Epithelial cell of alveolus of lung (primary cell): ENCODE data around the gene CPXM1. TPM values are rescaled to one million over a fixed set of nuclear protein-coding genes. Genes with fewer than 3 reads are reported as not detected.

Source experiments
- total RNA-seq: library from RNA; depleted of rRNA; stranded (reverse); fragments of >200 nt; gene quantifications from 2 replicates; pipeline ENCODE4 v1.2.1, GENCODE V29; 2015

The CPXM1 gene
- total RNA-seq: 3.0 and 11.1 TPM in 2 replicates

GRCh38 chr20:2800521-2801285, at the start of gene CPXM1:
CPXM1 (minus strand) TSS chr20:2800627; CDS start chr20:2800572, 55 bp downstream.

GRCh38 chr20:2840138-2840966, 39.9 kb upstream of the CPXM1 start, which contains the start of the genes PCED1A and VPS16:
PCED1A (minus strand) TSS chr20:2840655; CDS start chr20:2839912, 743 bp downstream.
VPS16 (plus strand) TSS chr20:2840745; CDS start chr20:2840775, 30 bp downstream.

GRCh38 chr20:2816030-2816582, 15.7 kb upstream of the CPXM1 start, which contains the start of gene TMEM239:
TMEM239 (plus strand) TSS chr20:2816364; CDS start chr20:2816555, 191 bp downstream.

GRCh38 chr20:2814587-2815051, 14.2 kb upstream of the CPXM1 start, which contains the start of gene C20orf141:
C20orf141 (plus strand) TSS chr20:2814987; CDS start chr20:2815185, 198 bp downstream.

Other genes starting within 250 kb of the CPXM1 start
- 71.1 and 87.4 TPM in 2 replicates for gene NOP56, start 148.0 kb downstream of the CPXM1 start, total RNA-seq
- gene IDH3B, start 136.4 kb downstream of the CPXM1 start, total RNA-seq: 102 and 146 TPM in 2 replicates
- 3.7 and 7.3 TPM in 2 replicates for gene EBF4, start 107.8 kb downstream of the CPXM1 start, total RNA-seq
- not detected in 2 replicates for gene C20orf141, start 14.4 kb upstream of the CPXM1 start, total RNA-seq
- not detected in 2 replicates for gene TMEM239, start 15.7 kb upstream of the CPXM1 start, total RNA-seq
- 15.9 and 61.2 TPM in 2 replicates for gene PCED1A, start 40.0 kb upstream of the CPXM1 start, total RNA-seq
- gene VPS16, start 40.1 kb upstream of the CPXM1 start, total RNA-seq: 33.1 and 35.2 TPM in 2 replicates
- 32.7 and 36.3 TPM in 2 replicates for gene PTPRA, start 72.9 kb upstream of the CPXM1 start, total RNA-seq
- gene GNRH2, start 243.0 kb upstream of the CPXM1 start, total RNA-seq: not detected in 2 replicates
- gene MRPS26, start 245.4 kb upstream of the CPXM1 start, total RNA-seq: 57.5 and 59.6 TPM in 2 replicates